Stimulated activated CD4-positive, alpha-beta T cell treated with anti-CD3 and anti-CD28 coated beads, TNF-alpha, amount 100 ng/mL, for 4 hours (primary cell): ENCODE data around the gene TAF11.
A peak's percentile ranks its signal among the peaks of the same experiment; 100 is the strongest.
"Not testable (repeated sequence)": the region's sequence is repeated elsewhere in the genome, so short reads cannot be mapped to it uniquely, and the experiment has no call there.

Source experiments
- DNase-seq, 3 experiments: peaks; one replicate each; pipeline ENCODE4 v3.0.0-alpha.2; 2020; ENCODE audit warnings: low read depth in 3 of 3

The TAF11 gene, protein sequence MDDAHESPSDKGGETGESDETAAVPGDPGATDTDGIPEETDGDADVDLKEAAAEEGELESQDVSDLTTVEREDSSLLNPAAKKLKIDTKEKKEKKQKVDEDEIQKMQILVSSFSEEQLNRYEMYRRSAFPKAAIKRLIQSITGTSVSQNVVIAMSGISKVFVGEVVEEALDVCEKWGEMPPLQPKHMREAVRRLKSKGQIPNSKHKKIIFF

DNA sequence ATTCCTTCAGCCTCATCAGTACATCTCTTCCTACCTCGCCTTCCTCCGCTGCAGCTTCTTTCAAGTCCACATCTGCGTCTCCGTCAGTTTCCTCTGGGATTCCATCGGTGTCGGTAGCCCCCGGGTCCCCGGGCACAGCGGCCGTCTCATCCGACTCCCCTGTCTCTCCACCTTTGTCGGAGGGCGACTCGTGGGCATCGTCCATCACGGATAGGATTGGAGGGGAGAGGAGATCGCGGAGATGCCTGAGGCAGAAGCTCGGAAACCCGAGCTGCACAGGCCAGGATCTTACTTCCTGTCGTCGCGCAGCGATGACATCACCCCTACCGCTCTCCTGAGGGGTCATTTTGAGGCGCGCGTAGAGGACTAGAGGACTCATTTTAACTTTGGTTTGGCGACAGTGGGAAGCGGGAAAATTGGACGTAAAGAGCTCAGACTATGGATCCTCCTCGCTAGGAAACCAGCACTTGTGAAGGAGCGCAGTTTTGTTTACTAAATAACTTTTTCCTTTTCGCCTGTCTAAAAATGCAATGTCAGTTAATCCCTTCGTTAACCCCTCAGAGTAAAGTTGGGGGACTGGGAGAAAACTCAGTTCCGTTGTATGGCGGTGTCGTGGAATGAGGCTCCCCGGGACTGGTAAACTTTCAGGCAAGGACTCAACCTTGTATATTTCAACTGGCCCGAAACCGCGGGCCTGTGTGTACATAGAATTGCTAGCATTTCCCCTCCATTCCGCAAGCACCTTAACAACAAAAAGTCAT lies at the start of gene TAF11:
TSS of gene TAF11 (minus strand) at position 290 of the 761 bp plus-strand sequence. CDS start at position 205, 85 bp downstream.
- DNase-seq, result peak; percentile 75 to 80 (median 79)

DNA sequence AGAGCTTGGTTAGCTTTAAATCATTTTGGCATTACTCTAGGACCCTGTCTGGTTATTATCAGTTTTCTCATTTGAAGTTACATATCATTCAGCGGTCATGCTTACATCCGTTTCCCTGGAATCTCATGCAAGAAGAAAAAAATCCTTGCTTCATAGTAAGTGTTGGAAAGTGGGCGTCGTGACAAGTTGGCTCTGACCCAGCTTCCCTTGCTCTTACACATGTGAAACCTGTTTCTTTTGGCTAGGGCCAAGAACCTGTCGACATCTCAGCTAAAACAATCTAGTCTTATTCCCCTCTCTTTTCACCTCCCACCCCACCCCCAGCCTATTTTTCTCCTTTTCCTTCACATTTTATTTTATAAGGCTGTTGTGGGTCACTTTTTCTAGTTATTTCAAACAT lies 46.7 kb upstream of the TAF11 start:
- no peak for DNase-seq

DNA sequence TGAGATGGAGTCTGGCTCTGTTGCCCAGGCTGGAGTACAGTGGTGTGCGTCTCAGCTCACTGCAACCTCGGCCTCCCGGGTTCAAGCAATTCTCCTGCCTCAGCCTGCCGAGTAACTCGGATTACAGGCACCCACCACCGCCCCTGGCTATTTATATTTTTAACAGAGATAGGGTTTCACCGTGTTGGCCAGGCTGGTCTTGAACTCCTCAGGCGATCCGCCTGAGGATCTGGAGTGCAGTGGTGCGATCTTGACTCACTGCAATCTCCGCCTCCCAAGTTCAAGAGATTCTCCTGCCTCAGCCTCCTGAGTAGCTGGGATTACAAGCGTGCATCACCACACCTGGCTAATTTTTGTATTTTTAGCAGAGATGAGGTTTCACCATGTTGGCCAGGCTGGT lies 44.4 kb upstream of the TAF11 start:
- not testable (repeated sequence) for DNase-seq

DNA sequence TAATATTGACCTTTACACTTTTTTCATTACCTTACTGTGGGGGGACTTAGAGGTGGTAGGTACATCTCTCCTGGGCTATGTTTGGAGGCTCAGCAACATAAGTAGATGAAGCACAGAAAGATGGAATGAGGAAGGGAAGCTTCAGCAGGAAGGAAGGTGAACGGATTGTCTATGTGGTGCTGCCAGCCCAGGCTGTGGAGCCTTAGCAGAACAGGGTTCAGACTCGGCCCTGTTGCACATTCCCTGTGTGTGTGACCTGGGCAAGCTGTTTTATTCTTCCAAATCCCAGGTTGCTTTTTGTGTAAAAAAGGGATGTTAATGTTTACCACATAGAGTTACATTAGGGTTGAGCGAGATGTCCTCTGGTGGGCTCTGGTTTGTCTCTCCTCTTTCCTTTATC lies 42.4 kb upstream of the TAF11 start:
- no peak for DNase-seq

DNA sequence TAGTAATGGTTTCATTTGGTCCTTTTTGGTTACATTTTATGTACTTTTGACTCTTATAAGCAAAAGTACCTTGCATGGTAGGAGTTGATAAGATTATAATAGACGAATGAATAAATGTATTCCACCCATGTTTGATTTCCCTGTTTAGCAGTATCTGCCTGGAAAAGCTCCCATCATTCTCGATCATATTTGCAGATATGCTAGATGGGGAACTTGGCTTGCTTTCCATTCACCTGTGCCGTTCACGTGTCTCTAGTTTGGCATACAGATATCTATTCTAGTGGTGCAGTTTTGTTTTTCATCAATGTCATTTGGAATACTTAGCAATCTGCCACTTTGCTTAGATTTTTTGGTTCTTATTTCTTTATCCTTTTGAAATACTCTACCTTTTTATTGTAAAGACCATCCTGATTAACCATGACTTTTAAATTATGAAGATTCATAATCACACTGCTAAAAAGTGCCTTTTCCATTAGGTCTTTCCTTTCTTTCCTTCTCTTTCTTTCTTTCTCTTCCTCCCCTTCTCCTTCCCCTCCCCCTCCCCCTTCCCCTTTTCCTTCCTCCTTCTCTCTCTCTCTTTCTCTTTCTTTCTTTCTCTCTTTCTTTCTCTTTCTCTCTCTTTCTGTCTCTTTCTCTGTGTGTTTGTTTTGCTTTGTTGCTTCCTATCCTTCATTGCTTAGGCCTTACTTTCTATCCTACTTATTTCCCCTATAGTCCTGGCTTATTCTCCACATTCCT lies 41.6 kb upstream of the TAF11 start:
- no peak for DNase-seq

DNA sequence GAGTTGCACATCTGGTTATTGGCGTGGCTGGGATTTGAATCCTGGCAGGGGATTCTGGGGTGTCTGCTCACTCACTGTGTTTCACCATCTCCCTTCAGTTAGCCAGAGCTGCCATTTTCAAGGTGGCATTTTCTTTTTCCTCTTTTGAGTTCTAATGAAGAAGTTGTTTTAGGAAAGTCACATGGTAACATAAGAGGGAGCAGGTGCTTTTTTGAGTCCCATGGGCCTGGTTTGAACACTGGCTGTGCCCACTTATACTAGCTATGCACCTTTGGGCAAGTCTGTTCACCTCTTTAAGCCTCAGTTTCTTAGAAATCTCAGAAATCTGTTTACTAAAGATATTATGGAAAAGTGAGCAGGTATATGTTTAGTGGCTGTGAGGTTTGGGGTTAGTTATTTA lies 40.9 kb upstream of the TAF11 start:
- no peak for DNase-seq

DNA sequence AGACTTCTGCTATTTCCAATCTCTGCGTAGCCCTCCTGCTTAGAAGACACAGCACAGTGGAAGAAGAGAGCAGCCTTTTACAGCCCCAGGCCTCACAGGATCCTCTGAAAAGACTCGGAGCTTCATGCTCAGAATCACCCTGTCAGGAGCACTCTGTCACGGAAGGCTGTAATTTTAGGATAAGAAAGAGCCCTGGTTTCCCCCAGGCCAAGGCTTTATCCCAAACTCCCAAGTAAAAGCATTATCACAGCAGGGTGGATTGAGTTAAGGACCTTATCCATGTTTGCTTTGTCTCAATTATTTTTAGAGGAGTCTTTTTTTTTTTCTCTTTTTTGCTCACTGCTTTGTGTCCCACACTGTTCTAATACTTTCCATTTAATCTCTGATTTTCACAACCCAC lies 40.4 kb upstream of the TAF11 start:
- DNase-seq, result no peak

DNA sequence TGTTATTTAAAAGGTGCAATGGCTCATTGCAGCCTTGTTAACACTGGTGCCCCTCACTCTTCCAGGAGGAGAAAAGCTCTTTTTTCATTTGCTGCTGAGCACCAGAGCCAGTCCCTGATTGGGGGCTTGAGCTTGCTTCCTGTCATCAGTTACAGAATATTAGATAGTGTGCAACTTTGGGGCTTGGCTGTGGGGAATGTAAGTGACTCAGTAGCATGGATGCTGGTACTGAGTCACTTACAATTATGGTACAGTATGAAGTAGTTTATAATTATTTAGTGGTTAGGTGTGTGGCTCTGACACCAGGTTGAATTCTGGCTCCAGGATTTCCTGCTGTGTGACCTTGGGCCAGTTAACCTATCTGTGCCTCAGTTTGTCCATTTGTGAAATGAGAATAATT lies 38.8 kb upstream of the TAF11 start:
- DNase-seq, result no peak

DNA sequence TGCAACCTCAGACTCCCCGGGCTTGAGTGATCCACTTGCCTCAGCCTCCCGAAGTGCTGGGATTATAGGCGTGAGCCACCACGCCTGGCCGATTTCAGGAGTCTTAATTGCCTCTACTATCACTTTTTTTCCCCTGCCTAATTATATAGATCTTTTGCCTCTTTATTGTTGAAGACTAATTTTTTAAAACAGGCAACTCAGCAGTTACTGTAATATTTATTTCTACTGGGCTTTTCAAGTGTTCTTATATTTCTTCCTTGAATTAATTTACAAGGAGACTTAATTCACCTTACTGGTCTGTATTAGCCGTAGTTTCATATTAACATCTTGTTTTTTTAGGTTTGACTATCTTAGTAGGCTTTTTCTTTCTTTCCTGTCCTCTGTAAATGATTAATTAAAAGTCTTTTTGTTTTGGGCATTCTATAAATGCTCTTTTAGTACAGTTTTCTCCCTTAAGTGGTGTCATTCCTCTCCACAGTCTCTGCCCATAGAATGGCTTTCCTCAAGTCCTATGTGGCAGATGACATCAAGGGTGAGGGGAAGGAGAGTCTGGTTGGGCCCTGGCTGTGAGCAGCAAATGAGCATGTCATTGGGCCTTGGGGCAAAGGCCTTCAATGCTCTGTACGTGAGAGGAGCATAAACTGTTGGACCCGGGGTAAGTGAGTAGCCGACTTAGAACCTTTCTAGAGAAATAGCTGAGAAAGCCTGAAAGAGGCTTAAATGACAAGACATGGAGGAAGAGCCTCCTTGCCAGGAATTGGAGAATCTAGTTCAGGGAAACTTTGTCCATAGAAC lies 37.2 kb upstream of the TAF11 start:
- no peak for DNase-seq

DNA sequence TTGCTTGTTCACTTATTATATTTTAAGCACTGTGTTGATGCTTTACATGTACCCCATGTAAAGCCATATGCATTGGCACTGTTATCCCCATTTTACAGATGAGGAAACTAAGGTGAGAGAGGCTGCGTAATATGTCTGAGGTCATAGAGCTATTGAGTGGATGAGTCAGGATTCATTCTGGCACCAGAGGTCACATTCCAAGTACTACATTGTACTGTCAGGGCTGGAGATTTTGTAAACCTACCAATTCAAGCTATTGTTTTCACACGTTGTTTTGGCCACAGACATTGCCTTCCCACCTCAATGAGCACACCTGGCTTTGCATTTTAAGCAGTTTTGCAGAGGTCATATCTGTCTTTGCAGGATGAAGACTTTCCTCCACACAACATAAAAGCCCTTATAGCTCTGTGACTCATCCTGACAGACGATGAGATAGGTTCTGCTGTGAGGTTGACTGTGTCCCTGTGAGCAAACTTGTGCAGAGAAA lies 34.4 kb upstream of the TAF11 start:
- DNase-seq, result no peak

DNA sequence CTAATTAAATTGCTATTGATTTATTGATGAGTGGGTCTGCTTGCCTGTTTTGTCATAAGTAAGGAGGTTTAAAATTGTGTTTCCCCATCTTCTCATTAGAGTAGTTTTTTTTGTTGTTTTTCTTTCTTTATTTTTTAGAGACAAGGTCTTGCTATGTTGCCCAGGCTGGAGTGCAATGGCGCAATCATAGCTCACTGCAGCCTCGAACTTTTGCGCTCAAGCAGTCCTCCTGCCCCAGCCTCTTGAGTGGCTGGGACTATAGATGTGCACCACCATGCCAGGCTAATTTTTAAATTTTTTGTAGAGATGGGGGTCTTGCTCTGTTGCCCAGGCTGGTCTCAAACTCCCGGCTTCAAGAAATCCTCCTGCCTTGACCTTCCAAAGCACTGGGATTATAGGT lies 32.3 kb upstream of the TAF11 start:
- DNase-seq, result no peak

DNA sequence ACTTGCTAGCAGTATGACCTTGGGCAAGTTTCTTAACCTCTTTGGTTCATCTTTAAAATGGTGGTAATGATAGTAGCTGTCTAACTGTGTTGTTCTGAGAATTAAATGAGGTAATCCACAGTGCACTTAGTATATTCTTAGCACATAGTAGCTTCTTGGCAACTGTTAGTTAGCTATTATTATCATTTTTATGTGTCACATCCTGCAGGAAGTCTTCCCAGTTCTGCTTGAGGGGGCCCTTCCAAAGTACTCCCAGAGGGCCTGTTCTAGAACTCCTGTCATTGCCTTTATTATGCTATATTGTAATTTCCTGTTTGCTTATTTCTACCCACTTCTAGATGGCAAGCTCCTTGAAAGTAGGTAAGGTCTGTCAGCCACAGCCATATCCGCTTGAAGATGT lies 31.8 kb upstream of the TAF11 start:
- no peak for DNase-seq

DNA sequence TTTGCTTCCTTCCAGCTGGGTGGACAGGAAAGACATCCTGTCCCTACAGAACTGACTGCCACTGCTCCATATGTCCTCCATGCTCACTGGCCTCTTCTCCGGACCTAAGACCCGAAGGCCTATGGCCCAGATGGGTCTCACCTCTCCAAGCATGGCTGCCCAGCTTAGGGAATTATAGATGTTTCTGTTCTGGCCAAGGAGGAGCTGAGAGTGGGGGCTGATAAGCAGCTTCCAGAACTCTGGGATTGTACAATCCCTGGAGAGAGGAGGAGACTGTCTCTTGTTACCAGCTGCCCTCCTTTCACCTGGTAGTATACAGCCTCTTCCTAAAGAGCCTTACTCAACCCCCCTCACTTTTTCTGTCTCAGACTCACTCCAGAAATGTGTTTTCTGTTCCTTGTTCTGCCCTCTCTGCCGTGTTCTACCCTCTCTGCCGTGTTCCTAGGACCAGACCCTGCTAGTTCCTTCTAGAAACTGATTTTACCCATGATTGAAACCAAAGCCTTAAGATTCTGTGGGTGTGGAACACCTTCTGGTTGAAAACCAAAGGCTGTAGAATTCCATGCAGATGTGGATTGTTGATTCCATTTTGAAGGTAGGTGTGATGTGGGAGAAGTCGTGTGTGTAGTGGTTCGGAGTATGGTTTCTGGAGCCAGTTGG lies 29.9 kb upstream of the TAF11 start:
- no peak for DNase-seq

DNA sequence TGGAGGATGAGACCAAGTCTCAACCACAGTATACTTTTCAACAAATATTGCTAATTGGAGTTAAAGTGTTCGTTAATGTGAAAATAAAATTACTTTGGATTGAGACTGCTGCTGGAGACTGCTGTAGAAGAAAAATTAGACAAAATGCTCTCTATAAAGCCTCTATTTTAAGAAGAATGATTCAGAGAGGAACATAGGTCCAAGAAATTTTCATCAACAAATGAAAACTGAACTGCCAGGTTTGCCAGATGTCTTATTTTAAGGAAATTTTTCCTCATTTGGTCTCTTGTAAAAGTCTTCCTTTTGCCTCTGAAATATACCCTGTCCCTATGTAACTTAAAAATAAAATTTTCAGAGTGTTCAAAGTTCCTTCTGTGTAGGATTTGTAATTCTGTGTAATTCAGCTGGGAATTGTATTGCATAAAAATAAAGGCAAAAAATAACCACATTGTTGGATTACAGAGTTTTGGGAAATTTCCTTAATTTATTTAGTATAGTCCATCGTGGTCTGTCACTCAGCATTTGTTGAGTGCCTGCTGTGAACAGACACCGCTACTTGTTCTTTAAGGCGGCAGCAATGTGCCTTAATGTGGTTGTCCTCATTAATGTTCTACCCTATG lies 28.6 kb upstream of the TAF11 start:
- no peak for DNase-seq

DNA sequence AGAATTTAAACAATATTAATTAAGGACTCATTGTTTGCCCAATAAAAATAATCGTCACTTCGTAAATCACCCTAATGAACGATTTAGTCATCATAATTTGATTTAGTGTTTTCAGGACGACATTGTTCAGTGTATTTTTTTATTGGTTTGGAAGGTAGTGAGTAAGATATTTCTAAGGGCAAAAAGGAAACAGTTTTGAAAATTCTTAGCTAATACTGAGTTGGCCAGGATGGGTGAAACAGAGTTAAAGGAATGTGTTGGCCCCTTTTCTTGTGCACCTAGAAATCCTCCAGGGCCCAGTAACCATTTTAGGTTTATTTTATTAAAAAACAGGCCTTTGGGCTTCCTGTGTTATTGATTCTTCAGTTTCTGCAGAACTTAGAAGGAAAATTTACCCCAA lies 26.5 kb upstream of the TAF11 start:
- no peak for DNase-seq

DNA sequence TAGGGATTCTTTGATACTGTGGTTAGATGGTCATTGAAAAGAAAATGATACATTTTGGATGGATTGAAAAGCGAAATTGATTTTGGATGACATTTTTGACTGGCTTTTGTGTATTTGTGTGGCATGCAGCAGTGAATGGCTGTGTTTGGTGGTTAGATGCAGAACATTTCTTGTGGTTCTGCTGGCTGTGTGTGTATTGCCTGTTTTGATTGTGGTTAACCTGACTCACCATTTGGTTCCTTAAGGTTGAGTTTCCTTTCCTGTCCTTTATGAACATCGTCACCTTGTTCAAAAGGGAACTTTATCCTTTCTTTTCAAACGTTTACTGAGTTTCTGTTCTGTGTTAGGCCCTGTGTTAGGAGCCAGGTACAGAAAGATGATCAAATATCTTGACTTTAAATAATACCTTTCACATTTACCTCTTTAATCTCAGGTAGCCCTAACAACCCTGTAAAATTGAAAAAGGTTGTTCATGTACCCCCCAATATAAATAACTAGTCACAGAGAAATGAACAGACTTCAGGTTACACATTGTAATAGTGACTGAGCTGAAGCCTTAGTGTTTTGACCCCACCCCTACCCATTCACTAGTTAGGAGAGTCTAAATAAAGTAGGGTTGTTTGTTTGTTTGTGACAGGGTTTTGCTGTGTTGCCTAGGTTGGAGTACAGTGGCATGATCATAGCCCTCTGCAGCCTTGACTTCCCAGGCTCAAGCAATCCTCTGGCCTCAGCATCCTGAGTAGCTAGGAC lies 25.0 kb upstream of the TAF11 start:
- DNase-seq, result no peak

DNA sequence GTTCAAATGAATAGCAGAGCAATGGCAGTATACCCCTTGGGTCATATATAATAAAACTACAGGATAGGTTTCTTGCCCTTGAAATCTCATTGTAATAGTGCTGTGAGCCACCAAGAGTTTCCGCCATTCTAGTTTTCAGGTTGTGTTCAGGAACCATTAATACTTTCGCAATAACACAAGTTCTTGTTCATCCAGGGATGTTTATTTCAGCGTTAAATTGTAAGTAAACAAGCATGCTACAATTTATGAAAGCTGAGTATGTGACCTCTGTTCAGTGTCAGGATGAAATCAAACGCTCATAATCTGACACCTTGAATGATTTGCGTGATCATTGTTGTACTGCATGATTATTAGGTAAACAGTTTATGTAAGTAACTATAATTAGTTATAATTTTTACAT lies 24.0 kb upstream of the TAF11 start:
- DNase-seq, result no peak

DNA sequence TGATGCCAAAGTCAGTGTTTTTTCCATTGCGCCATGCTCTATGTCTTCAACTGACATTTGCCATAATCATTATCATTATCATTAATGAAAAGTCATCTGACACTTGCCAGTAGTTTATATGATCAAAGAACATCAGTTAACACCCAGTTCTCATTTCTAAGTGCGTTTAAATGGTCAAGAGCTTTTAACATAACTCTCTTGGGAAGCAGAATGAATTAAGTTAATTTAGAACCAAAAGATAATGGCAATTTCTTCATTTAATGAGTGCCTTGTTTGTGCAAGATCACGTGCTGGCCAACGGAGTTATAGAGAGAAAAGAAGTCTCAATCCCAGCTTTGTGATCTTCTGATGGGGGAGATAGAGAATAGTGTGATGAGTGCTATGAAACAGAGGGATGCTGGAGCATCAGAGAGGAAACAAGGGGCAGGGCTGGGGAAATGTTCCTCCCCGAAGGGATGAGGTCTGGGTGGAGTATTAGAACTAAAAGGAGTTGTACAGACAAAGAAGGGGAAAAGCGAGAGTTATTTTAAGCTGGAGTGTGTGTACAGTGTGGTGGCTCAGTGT lies 21.6 kb upstream of the TAF11 start:
- no peak for DNase-seq

DNA sequence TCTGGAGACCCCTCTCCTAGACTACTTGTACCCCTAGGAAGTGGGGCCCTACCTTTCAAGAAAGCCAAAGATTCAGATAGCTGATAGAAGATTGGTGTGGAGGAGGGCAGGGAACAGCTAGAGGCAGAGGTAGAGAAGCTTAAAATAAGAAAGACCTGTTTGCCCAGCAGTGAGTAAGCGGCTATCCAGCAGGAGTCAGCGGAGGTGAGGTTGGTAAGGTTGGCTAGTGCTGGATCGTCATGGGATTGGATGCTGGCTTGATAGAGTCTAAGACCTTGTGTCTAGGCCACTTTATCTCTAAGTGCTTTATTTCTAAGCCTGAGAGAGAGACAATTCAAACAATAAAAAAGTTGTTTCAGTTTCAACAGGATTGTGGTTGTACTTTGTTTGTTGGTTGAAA lies 20.4 kb upstream of the TAF11 start:
- no peak for DNase-seq

DNA sequence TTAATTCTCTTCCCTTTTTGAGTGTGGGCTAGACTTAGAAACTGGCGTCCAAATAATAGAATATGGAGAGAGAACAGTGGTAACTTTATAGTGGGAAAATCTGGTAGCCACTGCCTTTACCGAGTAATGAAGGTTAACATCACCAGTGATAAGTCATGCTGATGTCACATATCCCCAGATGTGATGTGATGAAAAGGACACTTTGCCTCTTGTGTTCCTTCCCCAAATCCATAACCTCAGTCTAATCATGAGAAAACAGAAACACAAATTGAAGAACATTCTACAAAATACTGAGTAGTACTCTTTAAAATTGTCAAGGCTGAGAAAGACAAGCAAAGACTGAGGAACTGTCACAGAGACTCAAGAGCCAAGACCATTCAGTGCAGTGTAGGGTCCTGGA lies 19.0 kb upstream of the TAF11 start:
- DNase-seq, result no peak
